ENCODE results near the gene CGB5. TPM values are rescaled to one million over a fixed set of nuclear protein-coding genes. Genes with fewer than 3 reads are reported as not detected.

Gene CGB5
- polyA plus RNA-seq, 1 donor from 2014 or later = not detected

GRCh38 chr19:49059053-49059452 lies 15.4 kb downstream of the CGB5 start:
- H3K27me3 ChIP-seq (ENCODE audit: insufficient read depth, low read depth, low read length) = peaks cover 32% of the 10 kb centered on the region
- no peak overlapping the region for H2AFZ ChIP-seq (ENCODE audit: low read depth, low read length)
- H3K9ac ChIP-seq (ENCODE audit: low read length) = no peak overlapping the region
- no peaks in the 10 kb centered on the region for H3K79me2 ChIP-seq (replicated peaks; ENCODE audit: insufficient read depth, low read length)
- H3K4me2 ChIP-seq (ENCODE audit: low read length) = no peak overlapping the region
- H3K27ac ChIP-seq (ENCODE audit: low read length) = no peak overlapping the region
- no peaks in the 10 kb centered on the region for H3K36me3 ChIP-seq (ENCODE audit: insufficient read depth, low read length)
- no peaks in the 10 kb centered on the region for H3K9me2 ChIP-seq (ENCODE audit: insufficient read depth, low read length)
- H3F3A ChIP-seq (ENCODE audit: insufficient read depth, low read length, poor library complexity, severe bottlenecking) = no peaks in the 10 kb centered on the region
- no peaks in the 10 kb centered on the region for H4K20me1 ChIP-seq (ENCODE audit: insufficient read depth)
- H3K9me3 ChIP-seq (ENCODE audit: low read length) = no peaks in the 10 kb centered on the region
- TF ChIP-seq TAF1 (IDR thresholded peaks at IDR 0.05; ENCODE audit: low read depth) (no peak), EP300 (conservative IDR thresholded peaks at IDR 0.05; ENCODE audit: poor library complexity, severe bottlenecking) (no peak), MXI1 (conservative IDR thresholded peaks at IDR 0.05; ENCODE audit: poor library complexity, severe bottlenecking) (no peak), POLR2AphosphoS5 (IDR thresholded peaks at IDR 0.05) (no peak), RAD21 (conservative IDR thresholded peaks at IDR 0.05) (no peak), CTCF (IDR thresholded peaks at IDR 0.05; ENCODE audit: poor library complexity, severe bottlenecking) (no peak), REST (IDR thresholded peaks at IDR 0.05; ENCODE audit: borderline replicate concordance) (no peak), EZH2 (IDR thresholded peaks at IDR 0.05; ENCODE audit: borderline replicate concordance, insufficient read depth, low read length, poor library complexity, severe bottlenecking) (no peak), SMC3 (conservative IDR thresholded peaks at IDR 0.05; ENCODE audit: poor library complexity) (no peak)
- no peak overlapping the region for H3K4me3 ChIP-seq (ENCODE audit: low read length)

GRCh38 chr19:49061000-49061399 lies 17.4 kb downstream of the CGB5 start:
- no peaks in the 10 kb centered on the region for H4K20me1 ChIP-seq (ENCODE audit: insufficient read depth)
- no peaks in the 10 kb centered on the region for H3K9me3 ChIP-seq (ENCODE audit: low read length)
- H3K36me3 ChIP-seq (ENCODE audit: insufficient read depth, low read length) = no peaks in the 10 kb centered on the region
- no peaks in the 10 kb centered on the region for H3F3A ChIP-seq (ENCODE audit: insufficient read depth, low read length, poor library complexity, severe bottlenecking)
- H3K79me2 ChIP-seq (replicated peaks; ENCODE audit: insufficient read depth, low read length) = no peaks in the 10 kb centered on the region
- no peak overlapping the region for H3K4me2 ChIP-seq (ENCODE audit: low read length)
- TF ChIP-seq POLR2AphosphoS5 (IDR thresholded peaks at IDR 0.05) (no peak), REST (IDR thresholded peaks at IDR 0.05; ENCODE audit: borderline replicate concordance) (no peak), CTCF (IDR thresholded peaks at IDR 0.05; ENCODE audit: poor library complexity, severe bottlenecking) (no peak), EP300 (conservative IDR thresholded peaks at IDR 0.05; ENCODE audit: poor library complexity, severe bottlenecking) (no peak), EZH2 (IDR thresholded peaks at IDR 0.05; ENCODE audit: borderline replicate concordance, insufficient read depth, low read length, poor library complexity, severe bottlenecking) (no peak), SMC3 (conservative IDR thresholded peaks at IDR 0.05; ENCODE audit: poor library complexity) (no peak)
- H3K9ac ChIP-seq (ENCODE audit: low read length) = no peak overlapping the region
- no peak overlapping the region for H3K4me3 ChIP-seq (ENCODE audit: low read length)
- no peaks in the 10 kb centered on the region for H3K9me2 ChIP-seq (ENCODE audit: insufficient read depth, low read length)
- peaks cover 38% of the 10 kb centered on the region for H3K27me3 ChIP-seq (ENCODE audit: insufficient read depth, low read depth, low read length)
- H2AFZ ChIP-seq (ENCODE audit: low read depth, low read length) = no peak overlapping the region
- no peak overlapping the region for H3K27ac ChIP-seq (ENCODE audit: low read length)

Data from neural cell (in vitro differentiated cells).